WTC11 (cell line): ENCODE data around the gene ARHGAP26. TPM values are rescaled to one million over a fixed set of nuclear protein-coding genes. Genes with fewer than 3 reads are reported as not detected.

Experiments
- ATAC-seq: fragments of 200-7000 bp; cut with Tn5 transposase; 2 replicates; pipeline ENCODE4 v1.10.0; 2021; ENCODE audit warnings: mild to moderate bottlenecking, moderate library complexity
- CTCF ChIA-PET: fragments of 300-600 bp; sonication (Branson Sonifier 250); formaldehyde crosslinking; loops from one replicate; lab custom pipeline; 2021; ENCODE audit warnings: antibody characterized with exemption; lab: Charles Lee
- POLR2A ChIA-PET: fragments of 350-600 bp; sonication (Branson Sonifier 250); formaldehyde crosslinking; loops from one replicate; lab custom pipeline; 2021; ENCODE audit warnings: antibody characterized with exemption; lab: Charles Lee
- DNase-seq: peaks from one replicate; pipeline ENCODE4 v3.0.0; 2021; ENCODE audit warnings: low spot score
- H3K27ac Mint-ChIP-seq: 2 replicates; pipeline ENCODE4 v1.8.0; 2021; ENCODE audit warnings: mixed read lengths
- H3K27me3 Mint-ChIP-seq: 2 replicates; pipeline ENCODE4 v1.8.0; 2021; ENCODE audit warnings: low read depth, mild to moderate bottlenecking, moderate library complexity, mixed read lengths
- H3K36me3 Mint-ChIP-seq: 2 replicates; pipeline ENCODE4 v1.8.0; 2021; ENCODE audit warnings: mixed read lengths
- H3K4me1 Mint-ChIP-seq: 2 replicates; pipeline ENCODE4 v1.8.0; 2022; ENCODE audit warnings: mixed read lengths
- H3K4me3 Mint-ChIP-seq: 2 replicates; pipeline ENCODE4 v1.8.0; 2021; ENCODE audit warnings: mild to moderate bottlenecking, moderate library complexity, mixed read lengths
- H3K9me3 Mint-ChIP-seq: 2 replicates; pipeline ENCODE4 v1.8.0; 2021; ENCODE audit warnings: mixed read lengths
- ATF1 ChIP-seq: sonication (generic); formaldehyde crosslinking; IDR thresholded peaks from 2 replicates; pipeline ENCODE4 v1.8.1; 2023; ENCODE audit warnings: mild to moderate bottlenecking, moderate library complexity, missing genetic modification reagents
- CBFB ChIP-seq: sonication (generic); formaldehyde crosslinking; IDR thresholded peaks from 2 replicates; pipeline ENCODE4 v1.8.1; 2022; ENCODE audit warnings: mild to moderate bottlenecking, low read depth, missing genetic modification reagents
- CREM ChIP-seq: sonication (generic); formaldehyde crosslinking; IDR thresholded peaks from 2 replicates; pipeline ENCODE4 v1.8.1; 2022; ENCODE audit warnings: mild to moderate bottlenecking, missing genetic modification reagents, moderate library complexity
- CTCF ChIP-seq: fragments of 200-600 bp; IDR thresholded peaks from 2 replicates; pipeline ENCODE4 v1.8.0; 2022; ENCODE audit warnings: antibody characterized with exemption
- E2F5 ChIP-seq: sonication (generic); formaldehyde crosslinking; IDR thresholded peaks from 2 replicates; pipeline ENCODE4 v1.8.1; 2022; ENCODE audit warnings: mild to moderate bottlenecking, moderate library complexity, missing genetic modification reagents
- EMX1 ChIP-seq: fragments of 250-450 bp; sonication (Bioruptor Pico); IDR thresholded peaks from 2 replicates; pipeline ENCODE4 v1.8.0; 2021; ENCODE audit warnings: mild to moderate bottlenecking
- ERG ChIP-seq: fragments of 250-450 bp; sonication (Bioruptor Pico); IDR thresholded peaks from 2 replicates; pipeline ENCODE4 v1.8.0; 2021; ENCODE audit warnings: mild to moderate bottlenecking
- FOXK1 ChIP-seq: sonication (generic); formaldehyde crosslinking; IDR thresholded peaks from 2 replicates; pipeline ENCODE4 v1.8.0; 2022; ENCODE audit warnings: mild to moderate bottlenecking, moderate library complexity, missing genetic modification reagents
- GABPB1 ChIP-seq: sonication (generic); formaldehyde crosslinking; IDR thresholded peaks from 2 replicates; pipeline ENCODE4 v1.8.1; 2023; ENCODE audit warnings: mild to moderate bottlenecking, missing genetic modification reagents
- HMGA2 ChIP-seq: fragments of 250-450 bp; sonication (Bioruptor Pico); IDR thresholded peaks from 2 replicates; pipeline ENCODE4 v1.4.0; 2021; ENCODE audit warnings: mild to moderate bottlenecking, moderate library complexity
- MLX ChIP-seq: sonication (generic); formaldehyde crosslinking; IDR thresholded peaks from 2 replicates; pipeline ENCODE4 v1.8.1; 2023; ENCODE audit warnings: mild to moderate bottlenecking, missing genetic modification reagents, moderate library complexity
- NFYB ChIP-seq: sonication (generic); formaldehyde crosslinking; conservative IDR thresholded peaks from 2 replicates; pipeline ENCODE4 v1.8.0; 2022; ENCODE audit warnings: low read depth, missing genetic modification reagents
- NR1H2 ChIP-seq: sonication (generic); formaldehyde crosslinking; IDR thresholded peaks from 2 replicates; pipeline ENCODE4 v1.9.0; 2021; ENCODE audit warnings: mild to moderate bottlenecking, moderate library complexity, missing genetic modification reagents
- NR3C1 ChIP-seq: sonication (generic); formaldehyde crosslinking; conservative IDR thresholded peaks from 2 replicates; pipeline ENCODE4 v1.8.1; 2023; ENCODE audit warnings: low read depth, mild to moderate bottlenecking, missing genetic modification reagents
- PREB ChIP-seq: sonication (generic); formaldehyde crosslinking; IDR thresholded peaks from 2 replicates; pipeline ENCODE4 v1.8.1; 2022; ENCODE audit warnings: mild to moderate bottlenecking, missing genetic modification reagents, moderate library complexity, borderline replicate concordance
- PRRX2 ChIP-seq: fragments of 250-450 bp; sonication (Bioruptor Pico); IDR thresholded peaks from 2 replicates; pipeline ENCODE4 v1.8.0; 2021; ENCODE audit warnings: mild to moderate bottlenecking
- ZNF138 ChIP-seq: sonication (generic); formaldehyde crosslinking; conservative IDR thresholded peaks from 2 replicates; pipeline ENCODE4 v1.8.1; 2022; ENCODE audit warnings: mild to moderate bottlenecking, moderate library complexity, missing genetic modification reagents
- ZNF425 ChIP-seq: fragments of 250-450 bp; sonication (Bioruptor Pico); conservative IDR thresholded peaks from 2 replicates; pipeline ENCODE4 v1.9.0; 2021; ENCODE audit warnings: mild to moderate bottlenecking
- total RNA-seq: library from RNA; stranded (reverse); gene quantifications from 3 replicates; pipeline ENCODE4 v1.2.3, GENCODE V29; 2021

Gene ARHGAP26
- total RNA-seq, 1 experiment from 2014 or later = 22.3 TPM

- ChIA-PET POLR2A (interaction anchor here (0.7 to 0.8 kb wide), 2 partner anchors 10 to 266 kb away, joined by 3 read pairs; no protein-coding TSS in a partner anchor), CTCF (interaction anchor here (1.0 to 3.6 kb wide), 3 partner anchors 24 to 95 kb away, joined by 4 to 17 read pairs (median 4); no protein-coding TSS in a partner anchor)
- Mint-ChIP-seq H3K4me3 (no peak overlapping the region), H3K36me3 (no peaks in the 10 kb centered on the region), H3K4me1 (peaks cover 40% of the 10 kb centered on the region), H3K27me3 (no peaks in the 10 kb centered on the region), H3K9me3 (no peaks in the 10 kb centered on the region), H3K27ac (no peak overlapping the region)
- no peak for TF ChIP-seq ZNF138
- TF ChIP-seq FOXK1 (CRISPR knock-in tag) = no peak
- no peak for TF ChIP-seq HMGA2 (CRISPR knock-in tag)
- no peak for TF ChIP-seq CBFB (CRISPR knock-in tag)
- TF ChIP-seq GABPB1 = no peak
- TF ChIP-seq E2F5 = no peak
- TF ChIP-seq NFYB (CRISPR knock-in tag) = no peak
- no peak for TF ChIP-seq PREB (CRISPR knock-in tag)
- no peak for TF ChIP-seq NR3C1 (CRISPR knock-in tag)
- TF ChIP-seq ERG (CRISPR knock-in tag) = no peak
- TF ChIP-seq ZNF425 = no peak
- TF ChIP-seq NR1H2 (CRISPR knock-in tag) = no peak
- no peak for TF ChIP-seq CREM
- TF ChIP-seq MLX (CRISPR knock-in tag) = no peak
- TF ChIP-seq ATF1 (CRISPR knock-in tag) = no peak
- no peak for TF ChIP-seq CTCF
- TF ChIP-seq EMX1 = no peak
- no peak for TF ChIP-seq PRRX2
- no peak for ATAC-seq
- no peak for DNase-seq
Measured at GRCh38 chr5:142842994-142843905, 73.1 kb downstream of the ARHGAP26 start.
